ENCODE measurements around the gene VRTN. TPM values are rescaled to one million over a fixed set of nuclear protein-coding genes. Genes with fewer than 3 reads are reported as not detected.
"Not testable (repeated sequence)": the region's sequence is repeated elsewhere in the genome, so short reads cannot be mapped to it uniquely, and the experiment has no call there.

Gene VRTN
- total RNA-seq, 1 donor from 2014 or later, result not detected

DNA sequence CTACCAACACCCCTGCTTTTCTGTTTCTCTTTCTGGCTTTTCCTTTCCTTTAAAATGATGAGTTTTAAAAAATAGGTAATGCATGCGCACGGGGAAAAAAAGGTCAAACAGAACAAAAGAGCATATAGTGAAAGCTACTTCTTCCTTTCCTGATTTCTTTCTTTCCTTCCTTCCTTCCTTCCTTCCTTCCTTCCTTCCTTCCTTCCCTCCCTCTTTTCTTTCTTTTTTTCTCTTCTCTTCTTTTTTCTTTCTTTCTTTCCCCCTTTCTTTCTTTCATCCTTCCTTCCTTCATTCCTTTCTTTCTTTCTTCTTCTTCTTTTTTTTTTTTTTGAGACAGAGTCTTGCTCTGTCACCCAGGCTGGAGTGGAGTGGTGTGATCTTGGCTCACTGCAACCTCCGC, 42.2 kb downstream of the VRTN start:
- H3K27ac Mint-ChIP-seq, result not testable (repeated sequence)

GRCh38 chr14:74391479-74391878, 43.2 kb downstream of the VRTN start:
- H3K4me1 Mint-ChIP-seq (ENCODE audit: low read depth), result no peaks in the 10 kb centered on the region
- no peak overlapping the region for H3K27ac Mint-ChIP-seq
- H3K4me3 Mint-ChIP-seq (ENCODE audit: low read depth), result no peak overlapping the region
- no peaks in the 10 kb centered on the region for H3K9me3 Mint-ChIP-seq
- H3K27me3 Mint-ChIP-seq (ENCODE audit: low read depth), result peaks cover 10% of the 10 kb centered on the region
- H3K36me3 Mint-ChIP-seq (ENCODE audit: low read depth), result no peaks in the 10 kb centered on the region
- intact Hi-C loops (cut with micrococcal nuclease), result no loop called here
- no peak for DNase-seq (ENCODE audit: low spot score)

More for the DNA sequence above, 42.2 kb downstream of the VRTN start:
- H3K36me3 Mint-ChIP-seq (ENCODE audit: low read depth); H3K4me3 Mint-ChIP-seq (ENCODE audit: low read depth); DNase-seq (ENCODE audit: low spot score); intact Hi-C loops (cut with micrococcal nuclease); H3K4me1 Mint-ChIP-seq (ENCODE audit: low read depth); H3K9me3 Mint-ChIP-seq: not testable (repeated sequence)
- H3K27me3 Mint-ChIP-seq (ENCODE audit: low read depth), result peaks cover 11% of the 10 kb centered on the region

DNA sequence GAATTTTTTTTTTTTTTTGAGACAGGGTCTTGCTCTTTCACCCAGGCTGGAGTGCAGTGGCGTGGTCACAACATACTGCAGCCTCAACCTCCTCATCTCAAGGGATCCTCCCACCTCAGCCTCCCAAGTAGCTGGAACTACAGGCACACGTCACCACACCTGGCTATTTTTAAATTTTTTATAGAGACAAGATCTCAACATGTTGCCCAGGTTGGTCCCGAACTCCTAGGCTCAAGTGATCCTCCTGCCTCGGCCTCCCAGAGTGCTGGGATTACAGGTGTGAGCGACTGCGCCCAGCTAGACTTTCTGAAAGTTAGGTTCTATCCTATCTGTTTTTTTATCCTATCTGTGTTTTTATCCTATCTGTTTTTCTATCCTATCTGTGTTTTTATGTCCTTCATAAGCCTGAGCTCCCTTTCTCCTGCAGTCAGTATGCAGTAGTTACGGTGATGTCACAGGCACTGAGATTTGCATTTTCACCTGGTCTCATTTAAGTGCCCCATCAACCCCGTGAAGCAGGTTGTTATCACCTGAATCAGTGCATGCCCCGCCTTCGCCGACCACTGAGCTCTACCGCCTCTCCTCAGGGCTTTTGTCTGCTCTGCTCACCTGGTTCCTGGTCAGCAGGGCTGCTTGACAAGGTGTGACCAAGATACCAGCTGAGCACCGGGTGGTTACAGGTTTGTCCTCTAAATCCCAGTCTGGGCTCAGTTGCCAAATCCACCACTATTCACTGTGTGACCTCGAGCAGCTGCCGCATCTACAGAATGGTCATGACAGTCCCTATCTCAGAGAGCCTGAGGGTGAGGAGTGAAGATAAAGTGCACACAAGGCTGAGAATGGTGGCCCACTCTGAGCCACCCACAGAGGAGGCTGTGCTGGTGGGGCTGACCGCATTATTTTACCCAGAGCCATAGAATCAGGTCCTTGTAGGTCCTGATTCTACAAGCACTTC, 44.6 kb downstream of the VRTN start:
- intact Hi-C loops (cut with micrococcal nuclease), result no loop called here
- no peak overlapping the region for H3K4me3 Mint-ChIP-seq (ENCODE audit: low read depth)
- no peaks in the 10 kb centered on the region for H3K9me3 Mint-ChIP-seq
- no peak overlapping the region for H3K27ac Mint-ChIP-seq
- H3K27me3 Mint-ChIP-seq (ENCODE audit: low read depth), result peaks cover 14% of the 10 kb centered on the region
- DNase-seq (ENCODE audit: low spot score), result no peak
- no peaks in the 10 kb centered on the region for H3K36me3 Mint-ChIP-seq (ENCODE audit: low read depth)
- no peaks in the 10 kb centered on the region for H3K4me1 Mint-ChIP-seq (ENCODE audit: low read depth)

- Mint-ChIP-seq H3K9me3 (no peaks in the 10 kb centered on the region), H3K27ac (no peak overlapping the region), H3K4me1 (ENCODE audit: low read depth) (no peaks in the 10 kb centered on the region), H3K4me3 (ENCODE audit: low read depth) (no peak overlapping the region), H3K36me3 (ENCODE audit: low read depth) (no peaks in the 10 kb centered on the region), H3K27me3 (ENCODE audit: low read depth) (peaks cover 17% of the 10 kb centered on the region)
- DNase-seq (ENCODE audit: low spot score), result no peak
- intact Hi-C loops (cut with micrococcal nuclease), result no loop called here
These were observed 46.3 kb downstream of the VRTN start for GRCh38 chr14:74394549-74394948.

GRCh38 chr14:74395094-74395493, 46.8 kb downstream of the VRTN start:
- H3K4me3 Mint-ChIP-seq (ENCODE audit: low read depth), result no peak overlapping the region
- H3K36me3 Mint-ChIP-seq (ENCODE audit: low read depth), result no peaks in the 10 kb centered on the region
- no peak overlapping the region for H3K27ac Mint-ChIP-seq
- intact Hi-C loops (cut with micrococcal nuclease), result no loop called here
- DNase-seq (ENCODE audit: low spot score), result no peak
- H3K4me1 Mint-ChIP-seq (ENCODE audit: low read depth), result no peaks in the 10 kb centered on the region
- no peaks in the 10 kb centered on the region for H3K9me3 Mint-ChIP-seq
- H3K27me3 Mint-ChIP-seq (ENCODE audit: low read depth), result peaks cover 20% of the 10 kb centered on the region

GRCh38 chr14:74400031-74400685, 51.9 kb downstream of the VRTN start:
- DNase-seq (ENCODE audit: low spot score), result no peak
- Mint-ChIP-seq H3K4me1 (ENCODE audit: low read depth) (peaks cover 16% of the 10 kb centered on the region), H3K27ac (peak overlapping the region; percentile 18), H3K27me3 (ENCODE audit: low read depth) (peaks cover 19% of the 10 kb centered on the region), H3K4me3 (ENCODE audit: low read depth) (no peak overlapping the region), H3K9me3 (no peaks in the 10 kb centered on the region), H3K36me3 (ENCODE audit: low read depth) (no peaks in the 10 kb centered on the region)
- intact Hi-C loops (cut with micrococcal nuclease), result no loop called here

DNA sequence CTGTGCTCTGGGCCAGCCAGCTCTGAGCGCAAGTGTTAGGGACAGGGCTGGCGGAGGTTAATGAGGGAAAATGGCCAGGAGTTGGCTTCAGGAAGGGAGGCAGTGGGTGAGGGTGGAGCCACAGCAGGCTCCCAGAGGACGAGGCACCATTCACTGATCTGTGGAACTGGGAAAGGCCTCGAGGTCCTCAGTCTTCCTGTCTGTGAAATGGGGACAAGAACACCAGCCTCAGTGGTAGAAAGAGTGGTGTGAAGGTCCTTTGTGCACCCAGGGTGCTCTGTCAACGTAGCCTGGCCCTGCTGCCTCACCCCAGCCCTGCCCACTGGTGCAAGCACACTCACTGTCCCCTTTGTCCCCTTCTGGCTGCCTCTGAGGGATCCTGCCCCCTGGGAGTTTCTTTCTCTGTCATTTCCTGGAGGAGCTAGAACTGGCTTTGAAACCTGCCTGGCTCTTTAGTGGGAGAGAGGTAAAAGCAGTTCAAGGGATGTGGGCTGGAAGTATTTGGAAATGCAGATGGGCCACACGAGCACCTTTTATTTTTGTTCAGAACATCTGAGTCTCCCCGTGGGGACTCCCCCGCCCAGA, 52.7 kb downstream of the VRTN start:
- Mint-ChIP-seq H3K27ac (peak overlapping the region; percentile 54), H3K9me3 (no peaks in the 10 kb centered on the region), H3K36me3 (ENCODE audit: low read depth) (no peaks in the 10 kb centered on the region), H3K4me1 (ENCODE audit: low read depth) (peaks cover 16% of the 10 kb centered on the region), H3K27me3 (ENCODE audit: low read depth) (peaks cover 19% of the 10 kb centered on the region), H3K4me3 (ENCODE audit: low read depth) (no peak overlapping the region)
- intact Hi-C loops (cut with micrococcal nuclease), result no loop called here
- no peak for DNase-seq (ENCODE audit: low spot score)

- no peaks in the 10 kb centered on the region for H3K9me3 Mint-ChIP-seq
- peaks cover 18% of the 10 kb centered on the region for H3K27me3 Mint-ChIP-seq (ENCODE audit: low read depth)
- no peaks in the 10 kb centered on the region for H3K36me3 Mint-ChIP-seq (ENCODE audit: low read depth)
- intact Hi-C loops (cut with micrococcal nuclease), result no loop called here
- H3K4me3 Mint-ChIP-seq (ENCODE audit: low read depth), result peak overlapping the region; percentile 10
- DNase-seq (ENCODE audit: low spot score), result peak; percentile 65
- peaks cover 16% of the 10 kb centered on the region for H3K4me1 Mint-ChIP-seq (ENCODE audit: low read depth)
- H3K27ac Mint-ChIP-seq, result peak overlapping the region; percentile 54
These were observed 53.4 kb downstream of the VRTN start for GRCh38 chr14:74401504-74402241.

- no peaks in the 10 kb centered on the region for H3K36me3 Mint-ChIP-seq (ENCODE audit: low read depth)
- peaks cover 13% of the 10 kb centered on the region for H3K27me3 Mint-ChIP-seq (ENCODE audit: low read depth)
- no peaks in the 10 kb centered on the region for H3K9me3 Mint-ChIP-seq
- H3K4me3 Mint-ChIP-seq (ENCODE audit: low read depth), result no peak overlapping the region
- peaks cover 16% of the 10 kb centered on the region for H3K4me1 Mint-ChIP-seq (ENCODE audit: low read depth)
- peak overlapping the region; percentile 45 for H3K27ac Mint-ChIP-seq
- no peak for DNase-seq (ENCODE audit: low spot score)
- intact Hi-C loops (cut with micrococcal nuclease), result no loop called here
These were observed 54.4 kb downstream of the VRTN start for GRCh38 chr14:74402401-74403251.

- H3K9me3 Mint-ChIP-seq, result no peaks in the 10 kb centered on the region
- DNase-seq (ENCODE audit: low spot score), result no peak
- intact Hi-C loops (cut with micrococcal nuclease), result no loop called here
- peaks cover 9% of the 10 kb centered on the region for H3K27me3 Mint-ChIP-seq (ENCODE audit: low read depth)
- no peak overlapping the region for H3K4me3 Mint-ChIP-seq (ENCODE audit: low read depth)
- H3K4me1 Mint-ChIP-seq (ENCODE audit: low read depth), result peaks cover 16% of the 10 kb centered on the region
- H3K36me3 Mint-ChIP-seq (ENCODE audit: low read depth), result no peaks in the 10 kb centered on the region
- H3K27ac Mint-ChIP-seq, result no peak overlapping the region
These were observed 55.5 kb downstream of the VRTN start for GRCh38 chr14:74403619-74404417.

DNA sequence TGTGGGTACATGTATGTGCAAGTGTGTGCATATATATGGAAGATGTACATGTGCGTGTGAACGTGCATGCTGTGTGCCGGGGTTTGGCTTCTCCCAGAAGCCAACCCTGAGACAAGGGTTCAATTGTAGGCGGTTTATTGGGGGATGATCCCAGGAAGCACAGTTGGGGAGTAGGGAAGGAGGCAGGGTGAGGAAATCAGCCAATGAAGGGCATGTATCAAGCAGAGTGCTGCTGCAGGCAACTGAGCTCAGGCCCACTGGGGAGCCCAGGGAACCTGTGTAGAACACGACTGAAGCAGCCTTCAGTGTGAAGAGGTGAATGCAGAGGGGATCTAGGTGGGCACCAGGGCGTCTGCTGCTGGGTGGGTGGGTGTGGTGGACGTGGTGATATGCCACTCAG, 56.2 kb downstream of the VRTN start:
- H3K27me3 Mint-ChIP-seq (ENCODE audit: low read depth), result peaks cover 5% of the 10 kb centered on the region
- no peaks in the 10 kb centered on the region for H3K9me3 Mint-ChIP-seq
- H3K4me3 Mint-ChIP-seq (ENCODE audit: low read depth), result no peak overlapping the region
- H3K27ac Mint-ChIP-seq, result no peak overlapping the region
- DNase-seq (ENCODE audit: low spot score), result no peak
- intact Hi-C loops (cut with micrococcal nuclease), result no loop called here
- H3K4me1 Mint-ChIP-seq (ENCODE audit: low read depth), result peaks cover 16% of the 10 kb centered on the region
- H3K36me3 Mint-ChIP-seq (ENCODE audit: low read depth), result no peaks in the 10 kb centered on the region

Data from activated T-helper 2 cell treated with anti-CD3 and anti-CD28 coated beads, Interferon-gamma antibody, Interleukin-2, Interleukin-4, amounts not matched to agents 10 μg/mL and 5 μg/mL and 100 μg/mL, durations not matched to agents 14 hours and 24 hours and 36 hours (primary cell).